Measurements from ENCODE around the gene HOMER1.
"Not testable (repeated sequence)": the region's sequence is repeated elsewhere in the genome, so short reads cannot be mapped to it uniquely, and the experiment has no call there.

Gene HOMER1

GRCh38 chr5:79417495-79417894 is 96.4 kb downstream of the HOMER1 start:
- DNase-seq (ENCODE audit: low spot score), result no peak

DNA sequence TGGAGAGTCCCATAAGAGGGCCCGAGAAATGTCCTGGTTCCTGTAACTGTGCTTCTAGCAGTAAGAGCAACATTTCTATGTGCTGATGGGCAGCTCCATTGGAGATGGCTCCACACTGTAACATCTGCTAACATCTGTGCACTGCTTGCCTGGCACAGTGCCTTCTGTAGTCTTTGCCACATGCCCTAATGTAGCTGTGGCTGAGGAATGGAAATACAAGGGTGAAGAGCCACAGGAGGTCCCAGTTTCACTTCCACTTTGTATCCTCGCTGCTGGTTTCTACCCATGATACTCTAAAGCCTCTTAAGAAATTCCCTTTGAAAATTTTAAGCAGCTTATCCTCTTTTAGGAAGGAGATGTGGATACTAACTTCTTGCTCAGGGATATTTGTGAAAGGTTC is 97.4 kb downstream of the HOMER1 start:
- no peak for DNase-seq (ENCODE audit: low spot score)

DNA sequence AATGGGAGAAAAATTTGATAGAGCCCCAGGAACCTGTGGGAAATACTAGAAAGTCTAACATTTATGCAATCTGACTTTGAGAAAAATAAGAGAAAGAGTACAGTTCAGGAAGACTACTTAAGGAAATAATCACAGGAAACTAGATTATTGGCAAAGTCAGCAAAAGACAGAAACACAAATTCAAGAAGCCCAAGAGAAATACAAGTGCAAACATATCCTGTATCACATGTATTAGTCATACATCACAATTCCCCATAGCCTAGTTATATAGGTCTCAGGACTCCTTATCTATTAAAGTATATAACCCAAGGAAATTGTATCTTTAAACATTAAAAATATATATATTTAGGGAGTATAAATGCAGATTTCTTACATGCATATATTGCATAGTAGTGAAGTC is 100.8 kb downstream of the HOMER1 start:
- no peak for DNase-seq (ENCODE audit: low spot score)

- DNase-seq (ENCODE audit: low spot score), result no peak
Measured at GRCh38 chr5:79408028-79408427, 105.9 kb downstream of the HOMER1 start.

DNA sequence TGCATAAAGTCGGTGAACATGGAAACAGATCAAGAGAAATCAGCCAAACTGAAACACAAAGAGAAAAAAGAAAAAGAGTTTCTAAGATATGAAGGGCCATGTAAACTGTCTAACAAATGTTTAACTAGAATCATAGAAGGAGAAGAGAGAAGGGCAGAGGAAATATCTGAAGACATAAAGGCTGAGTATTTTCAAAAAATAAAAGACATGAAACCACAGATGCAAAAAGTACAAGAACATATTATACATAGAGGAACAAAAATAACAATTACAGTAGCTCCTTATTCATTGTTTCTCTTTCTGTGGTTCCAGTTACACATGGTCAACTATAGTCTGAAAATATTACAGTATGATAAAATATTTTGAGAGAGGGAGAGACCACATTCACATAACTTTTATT is 106.3 kb downstream of the HOMER1 start:
- no peak for DNase-seq (ENCODE audit: low spot score)

- DNase-seq (ENCODE audit: low spot score), result no peak
Measured at GRCh38 chr5:79401216-79401615, 112.7 kb downstream of the HOMER1 start.

DNA sequence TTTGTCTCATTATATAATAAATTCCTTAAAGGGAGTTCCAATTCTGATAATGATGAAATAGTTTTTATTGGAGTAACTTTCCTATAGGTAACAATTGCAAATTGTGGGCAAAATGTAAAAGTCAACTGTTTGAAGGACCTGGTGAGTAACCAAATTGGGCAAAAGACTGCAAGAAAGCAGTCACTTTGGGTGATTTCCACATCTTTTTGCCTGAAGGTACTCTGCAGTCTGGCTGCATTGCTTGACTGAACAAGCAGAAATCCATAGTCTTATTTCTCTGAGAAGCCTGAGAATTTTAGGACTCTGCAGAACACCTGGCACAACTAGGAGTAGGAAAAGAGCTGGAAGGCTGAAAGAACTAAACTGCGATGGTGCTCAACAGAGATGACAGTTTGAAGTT is 114.9 kb downstream of the HOMER1 start:
- no peak for DNase-seq (ENCODE audit: low spot score)

GRCh38 chr5:79397080-79397479 is 116.9 kb downstream of the HOMER1 start:
- no peak for DNase-seq (ENCODE audit: low spot score)

DNA sequence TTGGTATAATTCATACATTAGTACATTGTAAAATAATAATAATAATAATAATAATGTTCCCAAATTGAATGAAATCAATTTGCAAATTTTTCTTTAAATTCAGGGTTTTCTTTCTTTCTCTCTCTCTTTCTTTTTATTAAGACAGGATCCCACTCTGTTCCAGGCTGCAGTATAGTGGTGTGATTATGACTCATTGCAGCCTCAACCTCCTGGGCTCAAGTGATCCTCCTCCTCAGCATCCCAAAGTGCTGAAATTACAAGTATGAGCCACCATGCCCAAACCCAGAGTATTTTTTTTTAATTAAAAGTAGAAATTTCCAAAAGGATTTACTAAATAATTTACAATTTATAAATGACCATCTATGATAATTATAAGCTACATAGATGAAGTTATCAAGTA is 117.7 kb downstream of the HOMER1 start:
- DNase-seq (ENCODE audit: low spot score), result no peak

GRCh38 chr5:79395296-79395695 is 118.6 kb downstream of the HOMER1 start:
- DNase-seq (ENCODE audit: low spot score), result no peak

- DNase-seq (ENCODE audit: low spot score), result no peak
Measured at GRCh38 chr5:79392776-79393175, 121.2 kb downstream of the HOMER1 start.

- DNase-seq (ENCODE audit: low spot score), result no peak
Measured at GRCh38 chr5:79386679-79387078, 127.3 kb downstream of the HOMER1 start.

DNA sequence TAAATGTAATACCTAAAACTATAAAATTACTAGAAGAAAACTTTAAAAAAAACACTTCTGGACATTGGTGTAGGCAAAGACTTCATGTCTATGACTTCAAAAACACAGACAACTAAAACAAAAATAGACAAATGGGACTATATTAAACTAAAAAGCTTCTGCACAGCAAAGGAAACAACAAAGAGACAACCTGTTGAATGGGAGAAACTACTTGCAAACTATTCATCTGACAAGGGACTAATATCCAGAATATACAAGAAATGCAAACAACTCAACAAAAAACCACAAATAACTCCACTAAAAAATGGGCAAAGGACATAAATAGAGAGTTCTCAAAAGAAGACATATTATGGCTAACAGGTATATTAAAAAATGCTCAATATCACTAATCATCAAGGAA is 128.8 kb downstream of the HOMER1 start:
- not testable (repeated sequence) for DNase-seq (ENCODE audit: low spot score)

DNA sequence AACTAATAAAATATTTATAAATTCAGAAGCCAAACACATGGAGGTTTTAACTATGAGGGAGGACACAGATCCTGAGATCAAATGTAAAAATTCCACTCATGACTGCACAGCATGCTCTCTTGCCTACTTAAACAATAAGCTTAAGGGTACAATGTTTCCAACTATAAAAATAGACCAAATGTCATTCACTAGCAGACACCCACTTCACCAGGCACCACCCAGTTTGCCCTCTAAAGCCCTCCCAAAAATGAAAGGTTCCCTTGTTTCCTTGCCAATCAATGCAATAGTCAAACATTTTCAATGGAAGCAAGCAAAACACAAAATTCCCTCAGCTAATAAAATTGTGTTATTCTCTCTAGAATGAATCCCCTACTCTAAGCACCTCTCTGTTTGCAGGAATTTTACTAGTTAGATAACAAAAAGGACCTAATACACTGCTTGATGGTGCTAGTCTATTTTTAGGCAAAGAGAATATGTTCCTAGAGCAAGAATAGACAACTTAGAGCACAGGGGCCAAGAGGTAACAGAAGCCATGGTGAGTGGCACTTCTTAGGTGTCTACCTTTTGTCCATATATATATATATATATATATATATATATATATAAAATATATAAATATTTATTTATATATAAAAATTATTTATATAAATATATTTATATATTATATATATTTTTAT is 135.3 kb downstream of the HOMER1 start:
- DNase-seq (ENCODE audit: low spot score), result no peak

GRCh38 chr5:79357398-79357797 is 156.5 kb downstream of the HOMER1 start:
- no peak for DNase-seq (ENCODE audit: low spot score)

GRCh38 chr5:79349881-79350280 is 164.1 kb downstream of the HOMER1 start:
- no peak for DNase-seq (ENCODE audit: low spot score)

GRCh38 chr5:79349047-79349446 is 164.9 kb downstream of the HOMER1 start:
- no peak for DNase-seq (ENCODE audit: low spot score)

- DNase-seq (ENCODE audit: low spot score), result no peak
Measured at GRCh38 chr5:79346420-79346824, 167.5 kb downstream of the HOMER1 start.

- no peak for DNase-seq (ENCODE audit: low spot score)
Measured at GRCh38 chr5:79333852-79334557, 179.9 kb downstream of the HOMER1 start.

GRCh38 chr5:79330071-79330470 is 183.9 kb downstream of the HOMER1 start:
- no peak for DNase-seq (ENCODE audit: low spot score)

GRCh38 chr5:79329453-79329852 is 184.5 kb downstream of the HOMER1 start:
- DNase-seq (ENCODE audit: low spot score), result no peak

All from ecto neural progenitor cell (in vitro differentiated cells).